GM12878 (cell line): Measurements from ENCODE around the gene CBLB.

Source experiments
- ATF2 ChIP-seq: IDR thresholded peaks from 2 replicates; pipeline ENCODE4 v1.6.1; 2012; ENCODE audit warnings: low read length, inconsistent platforms
- BHLHE40 ChIP-seq, 2 experiments: fragments of 450-650 bp in 1 of 2; IDR thresholded peaks; 2 replicates each; pipeline ENCODE4 v1.6.1; 2011 to 2017; ENCODE audit warnings: low read depth in 2 of 2, borderline replicate concordance in 1 of 2, improper control_type of control experiment in 1 of 2, low read length in 1 of 2, mild to moderate bottlenecking in 1 of 2
- CTCF ChIP-seq, 3 experiments: IDR thresholded peaks in 2 of 3; conservative IDR thresholded peaks in 1 of 3; 2 replicates each; pipeline ENCODE4 v1.5.1; 2011; ENCODE audit warnings: low read depth in 3 of 3, low read length in 3 of 3, mild to moderate bottlenecking in 3 of 3, control low read depth in 2 of 3, moderate library complexity in 2 of 3, inconsistent platforms in 1 of 3, mixed read lengths in 1 of 3; ENCODE audit not compliant: control insufficient read depth in 2 of 3, insufficient read depth in 1 of 3; ENCODE audit errors: extremely low read depth in 1 of 3
- EZH2 ChIP-seq: IDR thresholded peaks from 2 replicates; pipeline ENCODE4 v1.6.1; 2012; ENCODE audit warnings: low read depth, mild to moderate bottlenecking, control low read depth, inconsistent platforms, low read length, borderline replicate concordance; ENCODE audit not compliant: control insufficient read depth
- NR2C2 ChIP-seq: IDR thresholded peaks from 2 replicates; pipeline ENCODE4 v1.6.1; 2011; ENCODE audit warnings: borderline replicate concordance, low read depth; ENCODE audit not compliant: control insufficient read depth, insufficient read length
- POLR2A ChIP-seq: IDR thresholded peaks from 2 replicates; pipeline ENCODE4 v1.6.1; 2011; ENCODE audit warnings: low read depth, mild to moderate bottlenecking, low read length
- POLR2AphosphoS5 ChIP-seq: IDR thresholded peaks from 2 replicates; pipeline ENCODE4 v1.6.1; 2011; ENCODE audit warnings: mild to moderate bottlenecking, low read length, inconsistent platforms
- RFX5 ChIP-seq: IDR thresholded peaks from 2 replicates; pipeline ENCODE4 v1.6.1; 2011; ENCODE audit warnings: low read depth, low read length, improper control_type of control experiment
- SREBF1 ChIP-seq: IDR thresholded peaks from 2 replicates; pipeline ENCODE4 v1.6.1; 2012; ENCODE audit warnings: mild to moderate bottlenecking, low read length
- TAF1 ChIP-seq: IDR thresholded peaks from 2 replicates; pipeline ENCODE4 v1.6.1; 2011; ENCODE audit warnings: mild to moderate bottlenecking, low read depth, low read length, borderline replicate concordance
- TF ChIP-seq, protein P1 (sequence below): fragments of 450-650 bp; formaldehyde crosslinking; IDR thresholded peaks from 2 replicates; pipeline ENCODE4 v1.5.0; 2022; ENCODE audit warnings: mild to moderate bottlenecking, missing genetic modification characterization
- TF ChIP-seq, protein P2 (sequence below): IDR thresholded peaks from 2 replicates; pipeline ENCODE4 v1.6.1; 2012; ENCODE audit warnings: mild to moderate bottlenecking, low read depth, low read length

GRCh38 chr3:105885256-105885655 is 16.4 kb upstream of the CBLB start:
- no peak for TF ChIP-seq BHLHE40 (IDR thresholded peaks at IDR 0.05; ENCODE audit: borderline replicate concordance in 1 of 2, low read depth in 2 of 2, low read length in 1 of 2)
- TF ChIP-seq CTCF (IDR thresholded peaks at IDR 0.05 in 2 of 3, conservative IDR thresholded peaks at IDR 0.05 in 1 of 3; ENCODE audit: control insufficient read depth in 2 of 3, extremely low read depth in 1 of 3, insufficient read depth in 1 of 3, low read depth in 3 of 3, low read length in 3 of 3): no peak
- no peak for TF ChIP-seq POLR2A
- no peak for TF ChIP-seq ATF2
- TF ChIP-seq SREBF1: no peak
- TF ChIP-seq TAF1: no peak
- no peak for TF ChIP-seq EZH2
- TF ChIP-seq POLR2AphosphoS5: no peak
- no peak for TF ChIP-seq RFX5
- TF ChIP-seq, protein P1, sequence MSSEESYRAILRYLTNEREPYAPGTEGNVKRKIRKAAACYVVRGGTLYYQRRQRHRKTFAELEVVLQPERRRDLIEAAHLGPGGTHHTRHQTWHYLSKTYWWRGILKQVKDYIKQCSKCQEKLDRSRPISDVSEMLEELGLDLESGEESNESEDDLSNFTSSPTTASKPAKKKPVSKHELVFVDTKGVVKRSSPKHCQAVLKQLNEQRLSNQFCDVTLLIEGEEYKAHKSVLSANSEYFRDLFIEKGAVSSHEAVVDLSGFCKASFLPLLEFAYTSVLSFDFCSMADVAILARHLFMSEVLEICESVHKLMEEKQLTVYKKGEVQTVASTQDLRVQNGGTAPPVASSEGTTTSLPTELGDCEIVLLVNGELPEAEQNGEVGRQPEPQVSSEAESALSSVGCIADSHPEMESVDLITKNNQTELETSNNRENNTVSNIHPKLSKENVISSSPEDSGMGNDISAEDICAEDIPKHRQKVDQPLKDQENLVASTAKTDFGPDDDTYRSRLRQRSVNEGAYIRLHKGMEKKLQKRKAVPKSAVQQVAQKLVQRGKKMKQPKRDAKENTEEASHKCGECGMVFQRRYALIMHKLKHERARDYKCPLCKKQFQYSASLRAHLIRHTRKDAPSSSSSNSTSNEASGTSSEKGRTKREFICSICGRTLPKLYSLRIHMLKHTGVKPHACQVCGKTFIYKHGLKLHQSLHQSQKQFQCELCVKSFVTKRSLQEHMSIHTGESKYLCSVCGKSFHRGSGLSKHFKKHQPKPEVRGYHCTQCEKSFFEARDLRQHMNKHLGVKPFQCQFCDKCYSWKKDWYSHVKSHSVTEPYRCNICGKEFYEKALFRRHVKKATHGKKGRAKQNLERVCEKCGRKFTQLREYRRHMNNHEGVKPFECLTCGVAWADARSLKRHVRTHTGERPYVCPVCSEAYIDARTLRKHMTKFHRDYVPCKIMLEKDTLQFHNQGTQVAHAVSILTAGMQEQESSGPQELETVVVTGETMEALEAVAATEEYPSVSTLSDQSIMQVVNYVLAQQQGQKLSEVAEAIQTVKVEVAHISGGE (CRISPR knock-in tag): no peak
- TF ChIP-seq, protein P2, sequence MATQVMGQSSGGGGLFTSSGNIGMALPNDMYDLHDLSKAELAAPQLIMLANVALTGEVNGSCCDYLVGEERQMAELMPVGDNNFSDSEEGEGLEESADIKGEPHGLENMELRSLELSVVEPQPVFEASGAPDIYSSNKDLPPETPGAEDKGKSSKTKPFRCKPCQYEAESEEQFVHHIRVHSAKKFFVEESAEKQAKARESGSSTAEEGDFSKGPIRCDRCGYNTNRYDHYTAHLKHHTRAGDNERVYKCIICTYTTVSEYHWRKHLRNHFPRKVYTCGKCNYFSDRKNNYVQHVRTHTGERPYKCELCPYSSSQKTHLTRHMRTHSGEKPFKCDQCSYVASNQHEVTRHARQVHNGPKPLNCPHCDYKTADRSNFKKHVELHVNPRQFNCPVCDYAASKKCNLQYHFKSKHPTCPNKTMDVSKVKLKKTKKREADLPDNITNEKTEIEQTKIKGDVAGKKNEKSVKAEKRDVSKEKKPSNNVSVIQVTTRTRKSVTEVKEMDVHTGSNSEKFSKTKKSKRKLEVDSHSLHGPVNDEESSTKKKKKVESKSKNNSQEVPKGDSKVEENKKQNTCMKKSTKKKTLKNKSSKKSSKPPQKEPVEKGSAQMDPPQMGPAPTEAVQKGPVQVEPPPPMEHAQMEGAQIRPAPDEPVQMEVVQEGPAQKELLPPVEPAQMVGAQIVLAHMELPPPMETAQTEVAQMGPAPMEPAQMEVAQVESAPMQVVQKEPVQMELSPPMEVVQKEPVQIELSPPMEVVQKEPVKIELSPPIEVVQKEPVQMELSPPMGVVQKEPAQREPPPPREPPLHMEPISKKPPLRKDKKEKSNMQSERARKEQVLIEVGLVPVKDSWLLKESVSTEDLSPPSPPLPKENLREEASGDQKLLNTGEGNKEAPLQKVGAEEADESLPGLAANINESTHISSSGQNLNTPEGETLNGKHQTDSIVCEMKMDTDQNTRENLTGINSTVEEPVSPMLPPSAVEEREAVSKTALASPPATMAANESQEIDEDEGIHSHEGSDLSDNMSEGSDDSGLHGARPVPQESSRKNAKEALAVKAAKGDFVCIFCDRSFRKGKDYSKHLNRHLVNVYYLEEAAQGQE: no peak
- TF ChIP-seq NR2C2: no peak
